Hematopoietic multipotent progenitor cell treated with erythropoietin and hydrocortisone succinate and interleukin-3 and kit ligand, for 15 days (in vitro differentiated cells): Measurements from ENCODE around the gene DNAAF5.

Source experiments
- DNase-seq: peaks from one replicate; pipeline ENCODE4 v3.0.0-alpha.2; 2015; ENCODE audit warnings: low spot score

DNAAF5 gene

GRCh38 chr7:834277-834676 is 107.8 kb downstream of the DNAAF5 start:
- DNase-seq = no peak

DNA sequence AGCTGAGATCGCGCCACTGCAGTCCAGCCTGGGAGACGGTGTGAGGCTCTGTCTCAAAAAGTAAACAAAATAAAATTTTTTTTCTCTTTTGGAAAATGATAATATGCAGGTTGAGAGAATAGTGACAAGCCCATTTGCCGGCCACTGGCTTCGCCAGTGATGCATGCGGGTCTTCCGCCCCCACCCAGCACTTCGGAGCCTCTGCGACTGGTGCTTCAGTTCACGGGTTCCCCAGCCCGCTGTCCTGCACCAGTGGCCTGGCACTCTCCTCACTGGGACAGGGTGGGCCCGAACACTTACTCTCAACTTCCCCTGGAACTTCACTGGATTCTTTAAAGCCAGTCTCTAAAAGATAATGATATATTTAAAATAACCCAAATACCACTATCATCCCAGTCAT is 108.5 kb downstream of the DNAAF5 start:
- no peak for DNase-seq

GRCh38 chr7:835485-836401 is 109.2 kb downstream of the DNAAF5 start:
- no peak for DNase-seq
